Kidney (tissue), 14 donors: ENCODE measurements around the gene RILP. TPM values are rescaled to one million over a fixed set of nuclear protein-coding genes. Genes with fewer than 3 reads are reported as not detected.
A peak's percentile ranks its signal among the peaks of the same experiment; 100 is the strongest.

Source experiments
- DNase-seq, 5 donors: peaks; one replicate each; pipeline ENCODE4 v3.0.0-alpha.2; 2013 to 2020
- FAIRE-seq: peaks from 2 replicates; lab custom pipeline; 2012; peaks lifted over from hg19 to GRCh38; lab: Jason Lieb, UNC
- H3K27ac ChIP-seq, 2 donors: one replicate each; pipeline ENCODE4 v1.7.0; 2013; ENCODE audit warnings: low read depth in 2 of 2, low read length in 2 of 2, inconsistent platforms in 1 of 2
- H3K27me3 ChIP-seq: one replicate; pipeline ENCODE4 v1.7.1; 2013; ENCODE audit warnings: low read length, inconsistent platforms; ENCODE audit not compliant: control insufficient read depth, insufficient read depth
- H3K36me3 ChIP-seq, 3 donors: one replicate each; pipeline versions ENCODE4 v1.7.0 to v1.7.1; 2013; ENCODE audit warnings: low read length in 3 of 3, control low read depth in 1 of 3, inconsistent platforms in 1 of 3; ENCODE audit not compliant: insufficient read depth in 3 of 3, control insufficient read depth in 2 of 3
- H3K4me1 ChIP-seq, 3 donors: one replicate each; pipeline versions ENCODE4 v1.7.0 to v1.7.1; 2013; ENCODE audit warnings: low read length in 3 of 3, inconsistent platforms in 1 of 3, low read depth in 1 of 3; ENCODE audit not compliant: control insufficient read depth in 2 of 3, insufficient read depth in 2 of 3
- H3K4me3 ChIP-seq, 3 donors: one replicate each; pipeline versions ENCODE4 v1.7.0 to v1.8.1; 2013; ENCODE audit warnings: low read length in 3 of 3, control low read depth in 1 of 3, inconsistent platforms in 1 of 3
- H3K9ac ChIP-seq, 3 donors: one replicate each; pipeline versions ENCODE4 v1.7.0 to v1.7.1; 2013; ENCODE audit warnings: low read length in 3 of 3, control low read depth in 1 of 3, inconsistent platforms in 1 of 3
- H3K9me3 ChIP-seq, 3 donors: one replicate each; pipeline versions ENCODE4 v1.7.0 to v1.7.1; 2013; ENCODE audit warnings: low read length in 3 of 3, control low read depth in 1 of 3, inconsistent platforms in 1 of 3; ENCODE audit not compliant: control insufficient read depth in 2 of 3, insufficient read depth in 1 of 3
- intact Hi-C: fragments of 100-400 bp; cut with DNase I; formaldehyde crosslinking; loops from one replicate; pipeline ENCODE4 v1.11.1; 2022
- polyA plus RNA-seq: library from polyadenylated mRNA; stranded (reverse); fragments of 350-450 nt; fragmentation: Illumina TruSeq; extraction: RNeasy Lipid Tissue Mini Kit (QIAGEN cat#74804); gene quantifications from one replicate; pipeline ENCODE4 v1.2.3, GENCODE V29; 2014; ENCODE audit warnings: low read depth, low replicate concordance; ENCODE audit not compliant: insufficient read depth
- total RNA-seq: library from RNA; stranded (reverse); fragmentation: NEBNext Ultra II Directional; extraction: Animal tissue kit (Norgen Biotek cat#: 25700); gene quantifications from one replicate; pipeline ENCODE4 v1.2.1, GENCODE V29; 2021
- TF ChIP-seq, protein P1 (sequence below): IDR thresholded peaks from 3 replicates; pipeline ENCODE4 v1.5.1; 2012; ENCODE audit warnings: mild to moderate bottlenecking, moderate library complexity, borderline replicate concordance; ENCODE audit not compliant: insufficient read depth; ENCODE audit errors: extremely low read depth
- donor health status: control.
- donor health status: control.
- donor health status: control.
- donor health status: control.
- donor health status: control.
- donor health status: DM: yes; HTN: yes; CAD: no.
- donor health status: Normal renal cell carcinoma (clear cell type).

The RILP gene
- total and polyA plus RNA-seq, 2 donors from 2014 or later = 17.1 to 26.6 TPM

DNA sequence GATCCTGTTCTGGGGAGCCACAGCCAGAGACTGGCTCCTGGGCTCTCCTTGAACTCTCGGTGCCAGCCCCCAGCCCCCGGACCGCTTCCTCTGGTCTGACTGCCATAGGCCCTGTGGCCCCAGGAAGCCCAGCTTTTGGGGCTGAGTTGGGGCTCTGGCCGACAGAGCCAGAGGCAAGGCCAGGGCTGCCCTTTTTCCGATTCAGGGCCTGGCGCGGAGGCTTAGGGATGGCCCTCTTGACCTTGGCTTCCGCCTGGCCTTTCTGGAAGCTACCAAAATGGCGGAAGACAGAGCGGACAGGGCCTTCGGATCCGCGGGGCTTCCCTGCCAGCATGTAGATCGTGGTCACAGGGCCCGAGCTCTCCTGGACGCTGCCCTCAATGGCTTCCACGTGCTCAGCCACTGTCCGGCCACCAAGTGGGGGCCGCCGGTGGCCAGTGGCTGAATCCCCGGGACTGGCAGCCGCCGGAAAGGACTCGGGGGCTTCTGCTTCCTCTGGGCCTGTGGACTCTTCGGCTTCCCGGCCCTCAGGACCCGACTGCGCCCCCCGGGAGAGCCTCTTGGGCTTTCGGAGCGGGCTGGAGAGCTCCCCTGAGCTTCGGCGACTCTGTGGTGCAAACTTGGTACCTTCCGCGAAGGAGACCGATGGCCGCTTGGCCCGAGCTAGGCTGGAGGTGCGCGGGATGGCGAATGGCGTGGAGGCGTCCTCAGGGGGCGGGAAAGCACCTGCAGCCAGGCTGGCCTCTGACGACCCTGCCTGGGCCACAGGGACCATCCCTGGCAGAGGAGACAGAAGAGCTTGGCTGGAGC, 14.6 kb downstream of the RILP start:
- no peak for DNase-seq
- H3K27ac ChIP-seq = no peak overlapping the region
- intact Hi-C loops = loop anchor here (10.0 kb wide), 1 partner anchor 60 kb away; no protein-coding TSS in a partner anchor
- no peak overlapping the region for H3K4me3 ChIP-seq
- FAIRE-seq = no peak
- TF ChIP-seq, protein P1, sequence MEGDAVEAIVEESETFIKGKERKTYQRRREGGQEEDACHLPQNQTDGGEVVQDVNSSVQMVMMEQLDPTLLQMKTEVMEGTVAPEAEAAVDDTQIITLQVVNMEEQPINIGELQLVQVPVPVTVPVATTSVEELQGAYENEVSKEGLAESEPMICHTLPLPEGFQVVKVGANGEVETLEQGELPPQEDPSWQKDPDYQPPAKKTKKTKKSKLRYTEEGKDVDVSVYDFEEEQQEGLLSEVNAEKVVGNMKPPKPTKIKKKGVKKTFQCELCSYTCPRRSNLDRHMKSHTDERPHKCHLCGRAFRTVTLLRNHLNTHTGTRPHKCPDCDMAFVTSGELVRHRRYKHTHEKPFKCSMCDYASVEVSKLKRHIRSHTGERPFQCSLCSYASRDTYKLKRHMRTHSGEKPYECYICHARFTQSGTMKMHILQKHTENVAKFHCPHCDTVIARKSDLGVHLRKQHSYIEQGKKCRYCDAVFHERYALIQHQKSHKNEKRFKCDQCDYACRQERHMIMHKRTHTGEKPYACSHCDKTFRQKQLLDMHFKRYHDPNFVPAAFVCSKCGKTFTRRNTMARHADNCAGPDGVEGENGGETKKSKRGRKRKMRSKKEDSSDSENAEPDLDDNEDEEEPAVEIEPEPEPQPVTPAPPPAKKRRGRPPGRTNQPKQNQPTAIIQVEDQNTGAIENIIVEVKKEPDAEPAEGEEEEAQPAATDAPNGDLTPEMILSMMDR = no peak
- no peak overlapping the region for H3K9ac ChIP-seq
- H3K36me3 ChIP-seq = peaks cover 0 to 12% (median 4%) of the 10 kb centered on the region in 3 donors
- peaks cover 0 to 3% (median 0%) of the 10 kb centered on the region in 3 donors for H3K4me1 ChIP-seq
- H3K27me3 ChIP-seq = no peaks in the 10 kb centered on the region
- no peaks in the 10 kb centered on the region for H3K9me3 ChIP-seq

DNA sequence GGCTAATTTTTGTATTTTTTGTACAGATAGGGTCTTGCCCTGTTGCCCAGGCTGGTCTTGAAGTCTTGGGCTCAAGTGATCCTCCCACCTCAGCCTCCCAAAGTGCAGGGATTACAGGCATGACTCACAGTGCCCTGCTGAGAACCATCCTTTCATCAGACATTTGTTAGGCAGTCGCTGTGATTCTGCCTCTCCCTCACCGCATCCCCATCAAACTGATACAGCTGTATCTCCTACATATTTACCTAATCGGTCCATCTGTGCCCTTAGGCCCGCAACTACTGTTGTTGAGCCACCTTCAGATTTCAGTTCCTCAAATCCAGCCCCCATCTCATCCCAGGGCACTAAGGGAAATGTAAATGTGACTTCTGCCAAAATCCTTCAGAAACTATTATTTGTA, 19.0 kb downstream of the RILP start:
- TF ChIP-seq, protein P1 = no peak
- FAIRE-seq (no peak), DNase-seq (peak in 1 of 5 donors; percentile 30)
- no peaks in the 10 kb centered on the region for H3K27me3 ChIP-seq
- no peak overlapping the region for H3K27ac ChIP-seq
- no peak overlapping the region for H3K4me3 ChIP-seq
- no peak overlapping the region for H3K9ac ChIP-seq
- no peaks in the 10 kb centered on the region for H3K9me3 ChIP-seq
- peaks cover 0 to 8% (median 0%) of the 10 kb centered on the region in 3 donors for H3K36me3 ChIP-seq
- intact Hi-C loops = loop anchor here (10.0 kb wide), 1 partner anchor 56 kb away; no protein-coding TSS in a partner anchor
- peaks cover 0 to 14% (median 11%) of the 10 kb centered on the region in 3 donors for H3K4me1 ChIP-seq

DNA sequence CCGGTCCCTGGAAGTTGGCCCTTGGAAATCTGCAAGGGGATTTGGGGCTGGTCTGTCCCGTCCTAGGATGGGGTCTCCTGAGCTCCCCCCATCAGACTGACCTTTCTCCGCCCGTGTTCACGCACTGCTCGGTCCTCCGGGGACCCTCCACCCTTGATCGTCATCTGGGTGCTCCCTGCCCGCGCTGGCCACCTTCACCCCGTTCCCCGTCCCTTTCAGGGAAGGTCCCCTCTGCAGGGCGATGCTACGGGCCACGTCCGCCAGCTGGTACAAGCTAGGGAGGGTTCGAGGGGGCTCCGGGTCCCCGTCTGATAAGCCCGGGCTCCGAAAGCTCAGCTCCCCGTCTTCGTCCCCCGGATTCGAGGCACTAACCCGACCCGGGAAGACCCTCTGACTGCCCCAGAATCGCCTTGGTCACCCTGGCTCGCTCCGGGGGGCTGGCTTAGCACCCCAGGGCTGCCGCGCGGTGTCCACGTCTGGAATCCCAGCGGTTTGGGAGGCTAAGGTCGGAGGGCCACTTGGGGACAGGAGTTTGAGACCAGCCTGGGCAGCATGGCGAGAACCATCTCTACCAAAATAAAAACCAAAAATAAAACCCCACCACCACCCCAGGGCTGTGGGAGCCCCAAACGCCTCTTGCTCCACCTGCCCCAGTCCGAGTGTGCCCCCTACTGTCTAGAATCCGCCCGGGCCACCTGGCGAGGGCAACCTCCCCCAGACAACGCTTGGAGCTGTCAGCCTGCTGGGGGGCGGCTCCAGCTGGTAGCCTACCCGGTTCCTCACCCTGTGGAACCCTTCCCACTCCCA, 20.0 kb downstream of the RILP start:
- H3K9ac ChIP-seq = peak overlapping the region; percentile 30 to 82 (median 60)
- H3K9me3 ChIP-seq = no peaks in the 10 kb centered on the region
- H3K27me3 ChIP-seq = no peaks in the 10 kb centered on the region
- peaks cover 0 to 7% (median 2%) of the 10 kb centered on the region in 3 donors for H3K36me3 ChIP-seq
- H3K27ac ChIP-seq = peak overlapping the region; percentile 91 to 93
- TF ChIP-seq, protein P1 = peak; percentile 59
- peaks cover 0 to 22% (median 14%) of the 10 kb centered on the region in 3 donors for H3K4me1 ChIP-seq
- FAIRE-seq (no peak), DNase-seq (peak in 3 of 5 donors; percentile 65 to 88 (median 78))
- H3K4me3 ChIP-seq = peak overlapping the region; percentile 39 to 88 (median 65)
- intact Hi-C loops = loop anchor here (10.0 kb wide), 1 partner anchor 55 kb away; no protein-coding TSS in a partner anchor
